OCI-LY1 (cell line): ENCODE data around the gene ATXN7.

Experiments used
- H2AFZ ChIP-seq: fragments of 200-600 bp; sonication (generic), shearing (Covaris generic); 2 replicates; pipeline ENCODE4 v1.6.0; 2014; ENCODE audit warnings: antibody characterized with exemption, mild to moderate bottlenecking, low read length
- H3F3A ChIP-seq: fragments of 200-600 bp; sonication (generic), shearing (Covaris generic); 2 replicates; pipeline ENCODE4 v1.6.0; 2014; ENCODE audit warnings: mild to moderate bottlenecking, antibody characterized with exemption, low read length, moderate library complexity; ENCODE audit not compliant: insufficient read depth
- H3K27ac ChIP-seq: fragments of 200-600 bp; sonication (generic); 2 replicates; pipeline ENCODE4 v1.5.1; 2014; ENCODE audit warnings: low read length, mixed run types, mild to moderate bottlenecking, low read depth; ENCODE audit not compliant: poor library complexity, severe bottlenecking
- H3K27me3 ChIP-seq: fragments of 200-600 bp; sonication (generic); 2 replicates; pipeline ENCODE4 v1.6.0; 2014; ENCODE audit warnings: antibody characterized with exemption, mild to moderate bottlenecking, low read length, moderate library complexity; ENCODE audit not compliant: insufficient read depth
- H3K36me3 ChIP-seq: fragments of 200-600 bp; sonication (generic); 2 replicates; pipeline ENCODE4 v1.6.1; 2014; ENCODE audit warnings: mild to moderate bottlenecking, antibody characterized with exemption, low read length, moderate library complexity, mixed read lengths; ENCODE audit not compliant: insufficient read depth
- H3K4me1 ChIP-seq: fragments of 200-600 bp; sonication (generic); 2 replicates; pipeline ENCODE4 v1.5.1; 2014; ENCODE audit warnings: mild to moderate bottlenecking, low read length, moderate library complexity; ENCODE audit not compliant: insufficient read depth, severe bottlenecking
- H3K4me2 ChIP-seq: fragments of 200-600 bp; sonication (generic), shearing (Covaris generic); 2 replicates; pipeline ENCODE4 v1.6.1; 2014; ENCODE audit warnings: low read length
- H3K4me3 ChIP-seq: fragments of 200-600 bp; sonication (generic); 2 replicates; pipeline ENCODE4 v1.5.1; 2014; ENCODE audit warnings: low read length, low read depth, mild to moderate bottlenecking, mixed read lengths; ENCODE audit not compliant: poor library complexity, severe bottlenecking
- H3K79me2 ChIP-seq: fragments of 200-600 bp; shearing (Covaris generic); 2 replicates; pipeline ENCODE4 v1.6.1; 2016; ENCODE audit warnings: mixed run types, low read length, mixed read lengths; ENCODE audit not compliant: insufficient read depth
- H3K9ac ChIP-seq: fragments of 200-600 bp; sonication (generic), shearing (Covaris generic); 2 replicates; pipeline ENCODE4 v1.6.1; 2014; ENCODE audit warnings: mild to moderate bottlenecking, low read length, mixed read lengths
- H3K9me2 ChIP-seq: fragments of 200-600 bp; sonication (generic), shearing (Covaris generic); 2 replicates; pipeline ENCODE4 v1.6.1; 2014; ENCODE audit warnings: low read depth, mild to moderate bottlenecking, low read length, mixed read lengths
- H3K9me3 ChIP-seq: fragments of 200-600 bp; shearing (Covaris generic); 2 replicates; pipeline ENCODE4 v1.6.1; 2014; ENCODE audit warnings: low read length, mixed read lengths
- H4K20me1 ChIP-seq: fragments of 200-600 bp; sonication (generic), shearing (Covaris generic); 2 replicates; pipeline ENCODE4 v1.6.0; 2016; ENCODE audit warnings: mild to moderate bottlenecking, low read length; ENCODE audit not compliant: insufficient read depth
- EZH2 ChIP-seq: fragments of 200-600 bp; sonication (generic), shearing (Covaris generic); IDR thresholded peaks from 2 replicates; pipeline ENCODE4 v1.8.0; 2017; ENCODE audit warnings: borderline replicate concordance, mixed run types, mild to moderate bottlenecking, antibody characterized with exemption, low read length, moderate library complexity, mixed read lengths
- TF ChIP-seq, protein P1 (sequence below): fragments of 200-600 bp; sonication (generic), shearing (Covaris generic); IDR thresholded peaks from 2 replicates; pipeline ENCODE4 v1.5.1; 2017; ENCODE audit warnings: mild to moderate bottlenecking, antibody characterized with exemption, low read length, moderate library complexity, mixed read lengths

ATXN7 gene

DNA sequence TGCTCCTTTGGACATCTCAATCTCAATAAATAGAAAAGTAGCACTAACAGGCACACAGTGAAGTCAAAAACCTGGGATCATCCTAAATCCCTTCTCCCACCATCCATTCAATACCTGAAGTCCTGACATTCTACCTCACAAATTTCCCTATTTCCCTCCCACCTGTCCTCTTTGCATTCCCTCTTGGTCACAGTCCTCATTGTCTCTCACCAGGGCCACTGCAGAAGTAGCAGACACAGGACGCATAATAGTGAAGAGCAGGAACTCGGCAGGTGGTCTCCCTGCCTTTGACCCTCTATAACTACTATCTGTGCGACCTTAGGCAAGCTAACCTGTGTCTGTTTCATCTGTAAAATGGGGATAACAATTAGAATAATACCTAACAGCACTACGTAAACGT lies 2.4 kb upstream of the ATXN7 start:
- Histone ChIP-seq H3K9me3 (no peaks in the 10 kb centered on the region), H3K27ac (no peak overlapping the region), H3K79me2 (peaks cover 83% of the 10 kb centered on the region), H3K4me2 (peak overlapping the region; percentile 90; the same call in 1 of the 2 replicates), H4K20me1 (no peaks in the 10 kb centered on the region), H3K4me1 (peaks cover 30% of the 10 kb centered on the region), H3K9ac (no peak overlapping the region; the same call in 1 of the 2 replicates), H3F3A (no peaks in the 10 kb centered on the region), H3K27me3 (no peaks in the 10 kb centered on the region), H3K36me3 (peaks cover 7% of the 10 kb centered on the region; the same call in 1 of the 2 replicates), H3K9me2 (no peaks in the 10 kb centered on the region), H2AFZ (no peak overlapping the region), H3K4me3 (peak overlapping the region; percentile 91)
- TF ChIP-seq, protein P1, sequence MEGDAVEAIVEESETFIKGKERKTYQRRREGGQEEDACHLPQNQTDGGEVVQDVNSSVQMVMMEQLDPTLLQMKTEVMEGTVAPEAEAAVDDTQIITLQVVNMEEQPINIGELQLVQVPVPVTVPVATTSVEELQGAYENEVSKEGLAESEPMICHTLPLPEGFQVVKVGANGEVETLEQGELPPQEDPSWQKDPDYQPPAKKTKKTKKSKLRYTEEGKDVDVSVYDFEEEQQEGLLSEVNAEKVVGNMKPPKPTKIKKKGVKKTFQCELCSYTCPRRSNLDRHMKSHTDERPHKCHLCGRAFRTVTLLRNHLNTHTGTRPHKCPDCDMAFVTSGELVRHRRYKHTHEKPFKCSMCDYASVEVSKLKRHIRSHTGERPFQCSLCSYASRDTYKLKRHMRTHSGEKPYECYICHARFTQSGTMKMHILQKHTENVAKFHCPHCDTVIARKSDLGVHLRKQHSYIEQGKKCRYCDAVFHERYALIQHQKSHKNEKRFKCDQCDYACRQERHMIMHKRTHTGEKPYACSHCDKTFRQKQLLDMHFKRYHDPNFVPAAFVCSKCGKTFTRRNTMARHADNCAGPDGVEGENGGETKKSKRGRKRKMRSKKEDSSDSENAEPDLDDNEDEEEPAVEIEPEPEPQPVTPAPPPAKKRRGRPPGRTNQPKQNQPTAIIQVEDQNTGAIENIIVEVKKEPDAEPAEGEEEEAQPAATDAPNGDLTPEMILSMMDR: no peak
- no peak for TF ChIP-seq EZH2

DNA sequence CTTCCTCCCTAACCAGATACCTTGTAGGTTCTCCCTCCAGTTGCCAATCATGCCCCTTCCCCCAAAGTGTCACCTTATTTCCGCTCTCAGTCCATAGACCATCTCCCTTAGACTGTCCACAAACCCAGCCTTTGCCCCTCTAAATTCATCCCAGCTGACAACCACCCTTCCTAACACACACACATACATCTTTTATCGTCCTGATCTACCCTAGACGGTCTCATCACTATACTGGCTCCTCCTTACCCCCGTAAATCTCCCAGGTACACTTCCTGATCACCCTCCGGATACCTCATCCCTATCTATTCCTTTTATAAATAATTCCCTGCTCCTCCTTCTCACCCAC lies 890 bp upstream of the ATXN7 start:
- H3K79me2 ChIP-seq: peaks cover 80% of the 10 kb centered on the region
- H3K9me2 ChIP-seq: no peaks in the 10 kb centered on the region
- H3K9me3 ChIP-seq: no peaks in the 10 kb centered on the region
- H3K27me3 ChIP-seq: no peaks in the 10 kb centered on the region
- H3K27ac ChIP-seq: peak overlapping the region; percentile 65
- H3K4me3 ChIP-seq: peak overlapping the region; percentile 91
- H3K36me3 ChIP-seq: peaks cover 14% of the 10 kb centered on the region
- no peaks in the 10 kb centered on the region for H4K20me1 ChIP-seq
- H3K4me2 ChIP-seq: peak overlapping the region; percentile 90
- H2AFZ ChIP-seq: no peak overlapping the region
- peaks cover 32% of the 10 kb centered on the region for H3K4me1 ChIP-seq
- TF ChIP-seq EZH2: no peak
- TF ChIP-seq, protein P1: no peak
- H3K9ac ChIP-seq: peak overlapping the region; percentile 98
- no peaks in the 10 kb centered on the region for H3F3A ChIP-seq

DNA sequence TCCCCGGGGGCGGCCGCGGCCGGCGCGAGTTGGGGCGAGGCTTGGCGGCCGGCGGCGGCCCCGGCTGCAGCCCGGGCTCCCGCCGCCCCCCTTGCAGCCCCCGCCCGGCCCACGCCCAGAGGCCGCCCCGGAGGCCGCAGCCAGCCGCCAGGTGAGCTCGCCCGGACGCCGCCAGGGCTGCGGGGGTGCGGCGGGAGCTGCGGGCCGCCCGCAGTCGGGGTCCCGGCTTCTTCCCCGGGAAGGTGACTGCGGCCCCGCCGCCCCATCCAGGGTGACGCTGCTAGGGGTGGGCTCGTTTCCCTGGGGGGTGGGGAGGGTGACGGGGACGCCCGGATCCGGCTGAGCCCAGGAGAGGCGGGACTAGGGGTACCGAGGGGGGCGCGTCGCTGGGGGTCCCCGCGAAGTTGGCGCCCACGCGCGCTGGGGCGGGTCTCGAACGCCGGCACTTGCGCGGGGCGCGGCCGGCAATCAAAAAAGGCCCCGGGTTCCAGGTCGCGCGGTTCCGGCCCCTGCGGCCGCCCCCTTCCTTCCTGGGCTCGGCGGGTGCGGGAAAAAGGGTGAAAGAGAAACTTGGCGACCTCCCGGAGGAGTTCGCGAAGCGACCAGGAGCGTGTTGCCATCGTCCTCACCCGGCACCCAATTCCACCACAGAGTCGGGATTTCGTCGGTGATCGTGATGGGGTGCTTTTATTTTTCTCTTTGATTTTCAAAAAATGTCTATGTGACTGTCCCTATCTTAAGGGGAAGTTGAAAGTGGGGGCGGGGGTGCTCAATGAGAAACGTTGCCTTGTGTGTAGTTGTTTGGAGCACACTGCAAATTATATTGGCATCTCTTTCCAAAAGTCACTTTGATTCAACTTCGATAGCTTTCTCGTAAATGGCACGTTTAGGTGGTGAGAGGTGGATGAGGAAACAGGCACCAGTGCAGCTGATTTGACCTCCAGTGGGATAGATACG lies 619 bp downstream of the ATXN7 start:
- TF ChIP-seq EZH2: no peak
- TF ChIP-seq, protein P1: no peak
- Histone ChIP-seq H2AFZ (no peak overlapping the region), H3K4me1 (peaks cover 43% of the 10 kb centered on the region), H3K36me3 (peaks cover 13% of the 10 kb centered on the region), H3K9ac (peak overlapping the region; percentile 87), H3K9me2 (no peaks in the 10 kb centered on the region), H3K4me3 (peak overlapping the region; percentile 84), H4K20me1 (no peaks in the 10 kb centered on the region), H3K27ac (peak overlapping the region; percentile 72), H3K4me2 (peak overlapping the region; percentile 91), H3K9me3 (no peaks in the 10 kb centered on the region), H3K79me2 (peaks cover 80% of the 10 kb centered on the region), H3F3A (no peaks in the 10 kb centered on the region), H3K27me3 (no peaks in the 10 kb centered on the region)
